Choroid plexus epithelial cell (primary cell): ENCODE measurements around the gene ARHGEF4.

Experiments
- DNase-seq: peaks from one replicate; pipeline ENCODE4 v3.0.0-alpha.2; 2010; ENCODE audit warnings: low read depth
- H3K4me3 ChIP-seq: 2 replicates; pipeline ENCODE4 v1.5.1; 2011; ENCODE audit warnings: low read depth, mild to moderate bottlenecking, control low read depth, low read length, moderate library complexity
- CTCF ChIP-seq: conservative IDR thresholded peaks from 2 replicates; pipeline ENCODE4 v1.5.1; 2011; ENCODE audit warnings: low read depth, mild to moderate bottlenecking, control low read depth, inconsistent platforms, low read length, moderate library complexity

Gene ARHGEF4

GRCh38 chr2:130870161-130870485, 33.4 kb downstream of the ARHGEF4 start:
- no peak overlapping the region for H3K4me3 ChIP-seq
- DNase-seq, result no peak
- TF ChIP-seq CTCF, result no peak

- TF ChIP-seq CTCF, result no peak
- DNase-seq, result no peak
- H3K4me3 ChIP-seq, result no peak overlapping the region
Measured at GRCh38 chr2:130870779-130871178, 34.1 kb downstream of the ARHGEF4 start.

DNA sequence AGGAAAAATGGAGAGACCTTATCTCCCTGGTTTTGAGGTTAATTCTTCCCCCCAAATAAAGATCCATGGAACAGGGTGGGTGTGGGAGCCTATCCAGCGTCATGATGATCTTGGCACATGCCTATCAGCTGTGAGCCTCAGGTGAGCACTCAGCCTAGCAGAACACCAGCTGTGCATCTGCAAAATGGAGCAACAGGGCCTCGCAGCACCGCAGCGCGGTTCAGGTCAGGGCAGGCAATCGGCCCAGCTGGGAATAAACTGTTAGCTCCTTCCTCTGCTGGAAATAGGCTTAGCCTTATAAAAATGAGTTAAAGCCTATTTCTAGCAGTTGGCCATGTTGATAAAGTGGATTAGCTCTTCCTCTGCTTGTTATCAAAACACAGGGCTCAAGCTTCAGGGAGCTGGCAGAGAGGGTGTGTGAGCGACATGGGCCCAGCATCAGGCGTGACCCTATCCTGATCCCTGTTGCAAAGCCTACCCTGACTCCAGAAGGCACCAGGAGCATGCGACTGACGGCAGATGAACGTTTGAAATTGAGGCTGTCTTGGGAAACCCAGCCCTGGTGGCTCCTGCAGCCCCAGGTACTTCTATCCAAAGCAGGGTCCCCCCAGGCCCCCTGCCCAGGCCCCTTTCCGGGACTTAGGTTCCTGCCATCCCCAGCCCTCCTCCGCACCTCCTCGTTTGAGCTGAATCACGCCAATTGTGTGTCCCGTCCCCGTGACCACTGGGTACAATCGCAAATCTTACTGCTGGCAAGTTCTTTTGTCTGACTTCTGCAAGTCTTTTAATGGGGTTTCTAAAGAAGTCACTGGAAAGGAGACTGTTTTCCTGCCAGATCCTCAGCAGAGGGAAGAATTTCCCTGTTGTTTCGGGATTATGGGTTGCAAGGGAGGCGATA, 35.4 kb downstream of the ARHGEF4 start:
- no peak for TF ChIP-seq CTCF
- no peak for DNase-seq
- no peak overlapping the region for H3K4me3 ChIP-seq

DNA sequence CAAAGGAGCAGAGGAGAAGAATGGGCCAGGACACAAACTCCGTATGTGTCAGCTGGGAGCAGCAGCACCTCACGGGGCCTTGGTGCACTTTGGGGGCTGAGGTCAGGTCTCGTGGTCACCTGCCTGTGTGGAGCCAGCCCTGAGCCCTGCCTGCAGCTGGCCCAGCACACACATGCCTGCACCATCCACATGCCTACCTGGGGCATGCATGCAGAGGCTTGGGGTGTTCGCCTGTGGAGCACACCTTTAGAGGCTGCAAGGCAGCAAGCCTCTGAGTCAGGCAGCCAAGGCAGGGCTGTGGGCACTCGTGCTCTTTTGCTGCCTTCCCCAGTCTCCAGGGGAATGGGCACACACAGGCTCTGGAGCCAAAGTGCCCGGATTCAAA, 36.0 kb downstream of the ARHGEF4 start:
- no peak for TF ChIP-seq CTCF
- H3K4me3 ChIP-seq, result no peak overlapping the region
- DNase-seq, result no peak

- H3K4me3 ChIP-seq, result no peak overlapping the region
- peak; percentile 92 for TF ChIP-seq CTCF
- peak; percentile 82 for DNase-seq
Measured at GRCh38 chr2:130873700-130874346, 37.1 kb downstream of the ARHGEF4 start.

DNA sequence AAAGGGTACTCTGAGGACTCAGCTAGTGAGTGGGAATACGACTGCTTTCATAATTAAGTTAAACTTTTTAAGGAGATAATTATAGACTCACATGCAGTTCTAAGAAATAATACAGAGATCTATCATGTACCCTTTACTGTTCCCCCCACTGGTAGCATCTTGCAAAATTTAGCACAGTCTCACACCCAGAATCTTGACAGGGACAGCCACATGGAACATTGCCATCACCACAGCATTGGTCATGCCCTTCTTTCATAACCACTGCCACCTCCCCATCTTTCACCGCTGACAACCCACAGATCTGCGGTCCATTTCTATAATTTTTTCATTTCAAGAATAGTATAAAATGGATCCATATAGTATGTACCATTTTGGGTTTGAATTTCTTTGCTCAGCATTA, 37.8 kb downstream of the ARHGEF4 start:
- DNase-seq, result no peak
- no peak overlapping the region for H3K4me3 ChIP-seq
- no peak for TF ChIP-seq CTCF

DNA sequence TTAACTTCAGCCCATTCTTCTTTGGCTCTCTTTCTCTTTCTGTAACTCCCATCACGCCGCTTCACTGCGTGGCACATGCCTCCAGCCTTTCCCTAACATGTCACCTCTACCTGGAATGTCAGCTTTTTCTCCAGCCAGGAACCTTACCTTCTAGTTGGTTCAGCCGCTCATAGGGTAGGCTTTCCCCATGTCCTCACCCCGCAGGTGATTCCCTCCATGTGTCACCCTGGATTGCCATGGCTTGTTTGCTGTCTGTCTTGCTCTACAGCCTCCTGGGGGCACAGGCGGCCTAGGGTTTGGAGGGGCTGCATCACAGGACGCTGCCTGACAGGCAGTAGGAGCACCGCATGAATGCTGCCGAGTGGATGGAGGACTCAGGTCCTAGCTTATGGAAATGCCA, 39.2 kb downstream of the ARHGEF4 start:
- no peak for DNase-seq
- TF ChIP-seq CTCF, result no peak
- no peak overlapping the region for H3K4me3 ChIP-seq
